NCI-H2196 (cell line): Measurements from ENCODE around the gene PRKAG3.
A peak's percentile ranks its signal among the peaks of the same experiment; 100 is the strongest.

Experiments
- DNase-seq: peaks from one replicate; lab custom pipeline; 2025; ENCODE audit not compliant: unreplicated experiment; lab: John Stamatoyannopoulos, UW

Gene PRKAG3

DNA sequence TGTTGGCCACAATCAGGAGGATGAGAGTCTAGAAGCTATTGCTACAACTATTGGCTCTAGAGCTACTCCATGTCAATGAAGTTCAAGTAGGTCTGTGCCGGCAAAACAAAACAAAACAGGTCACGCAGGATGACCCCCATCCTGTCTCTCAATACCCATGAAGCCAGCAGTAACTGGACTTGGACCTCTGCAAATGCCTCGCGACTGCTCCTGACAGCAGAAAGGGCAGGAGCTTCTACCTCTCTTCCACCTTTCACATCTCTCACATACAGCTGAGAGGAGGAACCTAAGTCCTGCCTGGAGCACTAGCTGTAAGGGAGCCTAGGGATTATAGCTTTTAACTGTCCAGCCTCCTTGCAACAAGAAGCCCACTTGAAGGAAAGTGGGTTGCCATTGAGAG, 16.0 kb downstream of the PRKAG3 start:
- no peak for DNase-seq

- no peak for DNase-seq
These were observed 16.4 kb downstream of the PRKAG3 start for GRCh38 chr2:218815244-218815637.

DNA sequence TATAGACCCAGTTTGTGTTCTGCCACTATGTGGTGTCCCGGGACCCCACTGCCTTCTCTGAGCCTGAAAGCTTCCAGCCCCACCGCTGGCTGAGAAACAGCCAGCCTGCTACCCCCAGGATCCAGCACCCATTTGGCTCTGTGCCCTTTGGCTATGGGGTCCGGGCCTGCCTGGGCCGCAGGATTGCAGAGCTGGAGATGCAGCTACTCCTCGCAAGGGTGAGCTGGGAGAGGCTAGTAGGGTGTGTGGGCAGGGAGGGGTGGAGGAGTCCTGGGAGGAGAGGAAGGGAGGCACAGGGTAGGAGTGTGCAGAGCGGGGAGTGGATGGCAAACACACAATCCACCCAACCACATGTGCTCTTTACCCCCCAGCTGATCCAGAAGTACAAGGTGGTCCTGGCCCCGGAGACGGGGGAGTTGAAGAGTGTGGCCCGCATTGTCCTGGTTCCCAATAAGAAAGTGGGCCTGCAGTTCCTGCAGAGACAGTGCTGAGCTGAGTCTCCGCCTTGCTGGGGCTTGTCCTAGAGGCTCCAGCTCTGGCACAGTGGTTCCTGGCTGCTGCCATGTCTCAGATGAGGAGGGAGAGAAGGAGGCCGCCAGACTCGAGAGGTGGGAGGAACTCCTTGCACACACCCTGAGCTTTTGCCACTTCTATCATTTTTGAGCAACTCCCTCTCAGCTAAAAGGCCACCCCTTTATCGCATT, 16.9 kb downstream of the PRKAG3 start:
- DNase-seq = no peak

DNA sequence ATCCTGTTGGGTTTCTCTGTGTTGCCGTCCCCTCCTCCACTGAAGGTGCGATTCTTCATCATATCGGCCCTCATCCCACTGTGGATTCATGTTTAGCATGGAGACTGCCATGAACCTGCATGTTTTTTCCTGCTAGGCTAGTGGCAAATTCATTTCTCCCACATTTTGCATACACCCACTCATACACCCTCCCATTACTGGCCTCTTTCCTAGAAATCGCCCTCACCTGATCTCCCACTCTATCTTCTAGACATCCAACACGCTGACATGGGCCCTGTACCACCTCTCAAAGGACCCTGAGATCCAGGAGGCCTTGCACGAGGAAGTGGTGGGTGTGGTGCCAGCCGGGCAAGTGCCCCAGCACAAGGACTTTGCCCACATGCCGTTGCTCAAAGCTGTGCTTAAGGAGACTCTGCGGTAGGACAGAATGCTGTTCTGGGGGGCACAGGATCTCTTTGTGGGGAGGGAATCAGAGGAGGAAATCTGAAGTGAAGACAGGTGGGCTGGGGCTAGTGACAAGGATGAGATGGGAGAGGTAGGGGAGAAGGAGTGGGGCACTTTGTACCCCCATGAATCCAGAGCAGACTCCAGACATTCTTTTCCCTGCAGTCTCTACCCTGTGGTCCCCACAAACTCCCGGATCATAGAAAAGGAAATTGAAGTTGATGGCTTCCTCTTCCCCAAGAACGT, 17.7 kb downstream of the PRKAG3 start:
- DNase-seq = no peak

- DNase-seq = no peak
These were observed 18.7 kb downstream of the PRKAG3 start for GRCh38 chr2:218812861-218813260.

GRCh38 chr2:218812096-218812815, 19.3 kb downstream of the PRKAG3 start:
- no peak for DNase-seq

- no peak for DNase-seq
These were observed 20.2 kb downstream of the PRKAG3 start for GRCh38 chr2:218811382-218811781.

- no peak for DNase-seq
These were observed 21.3 kb downstream of the PRKAG3 start for GRCh38 chr2:218810256-218810655.

DNA sequence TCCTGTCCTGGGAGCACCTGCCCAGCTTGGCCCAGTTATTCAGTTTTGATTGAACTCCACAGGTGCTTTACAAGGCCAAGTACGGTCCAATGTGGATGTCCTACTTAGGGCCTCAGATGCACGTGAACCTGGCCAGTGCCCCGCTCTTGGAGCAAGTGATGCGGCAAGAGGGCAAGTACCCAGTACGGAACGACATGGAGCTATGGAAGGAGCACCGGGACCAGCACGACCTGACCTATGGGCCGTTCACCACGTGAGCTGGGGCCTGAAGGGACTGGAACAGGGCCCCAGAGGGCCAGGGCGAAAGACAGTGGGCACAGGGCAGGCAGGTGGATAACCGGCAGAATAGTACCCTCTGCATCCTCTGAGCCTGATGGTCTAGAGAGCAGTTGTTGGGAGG, 22.1 kb downstream of the PRKAG3 start:
- no peak for DNase-seq

- DNase-seq = no peak
These were observed 24.0 kb downstream of the PRKAG3 start for GRCh38 chr2:218807626-218808025.

- DNase-seq = peak; percentile 21
These were observed 25.1 kb downstream of the PRKAG3 start for GRCh38 chr2:218806346-218806978.

- peak; percentile 24 for DNase-seq
These were observed 26.0 kb downstream of the PRKAG3 start for GRCh38 chr2:218805627-218806026.

GRCh38 chr2:218804817-218805216, 26.8 kb downstream of the PRKAG3 start:
- no peak for DNase-seq

- DNase-seq = no peak
These were observed 29.1 kb downstream of the PRKAG3 start for GRCh38 chr2:218802386-218802994.

- DNase-seq = no peak
These were observed 31.6 kb downstream of the PRKAG3 start for GRCh38 chr2:218799990-218800389.

DNA sequence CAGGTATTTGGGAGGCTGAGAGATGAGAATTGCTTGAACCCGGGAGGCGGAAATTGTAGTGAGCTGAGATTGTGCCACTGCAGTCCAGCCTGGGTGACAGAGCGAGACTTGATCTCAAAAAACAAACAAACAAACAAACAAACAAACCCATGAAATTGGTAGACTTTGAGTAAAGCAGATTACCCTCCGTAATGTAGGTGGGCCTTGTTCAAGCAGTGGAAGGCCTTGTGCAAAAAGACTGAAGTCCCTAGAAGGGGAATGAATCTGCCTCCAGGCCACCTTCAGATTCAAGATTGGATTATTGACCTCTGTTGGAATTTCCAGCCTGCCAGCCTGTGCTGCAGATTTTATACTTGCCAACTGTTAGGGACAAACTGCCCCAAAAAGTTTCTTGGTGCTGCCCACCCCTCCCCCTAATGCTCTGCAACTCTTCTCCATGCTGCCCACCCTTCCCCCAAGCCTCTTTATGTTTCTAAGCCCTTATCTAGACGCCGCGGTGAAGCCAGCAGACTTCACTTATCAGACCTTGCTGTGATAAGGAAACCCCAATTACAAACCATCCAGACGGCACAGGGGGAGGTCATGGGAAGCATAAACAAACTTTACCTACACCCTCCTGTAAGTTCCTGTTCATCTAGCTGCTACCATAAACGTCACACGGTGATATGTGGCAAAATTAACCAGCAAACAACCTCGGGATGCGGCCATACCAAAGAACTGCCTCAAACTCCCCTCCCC, 32.7 kb downstream of the PRKAG3 start:
- no peak for DNase-seq

GRCh38 chr2:218796691-218797090, 34.9 kb downstream of the PRKAG3 start:
- no peak for DNase-seq

DNA sequence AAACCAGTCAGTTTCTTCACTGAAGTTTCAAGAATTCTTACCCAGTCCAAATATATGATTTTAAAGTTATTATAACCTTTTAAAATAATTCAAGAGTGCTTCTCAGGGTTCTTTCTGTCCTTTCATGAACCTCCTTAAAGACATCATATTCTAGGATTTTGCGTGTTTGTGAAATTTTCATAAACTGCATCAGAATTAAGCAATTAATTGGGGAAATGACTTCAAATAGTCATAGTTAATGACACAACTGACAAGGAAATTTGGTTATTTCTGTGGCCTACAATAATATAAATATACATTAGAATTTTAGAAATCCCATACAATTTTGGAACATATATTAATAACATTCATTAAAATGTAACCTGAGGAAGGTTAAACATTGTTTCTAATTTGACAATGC, 39.2 kb downstream of the PRKAG3 start:
- no peak for DNase-seq

DNA sequence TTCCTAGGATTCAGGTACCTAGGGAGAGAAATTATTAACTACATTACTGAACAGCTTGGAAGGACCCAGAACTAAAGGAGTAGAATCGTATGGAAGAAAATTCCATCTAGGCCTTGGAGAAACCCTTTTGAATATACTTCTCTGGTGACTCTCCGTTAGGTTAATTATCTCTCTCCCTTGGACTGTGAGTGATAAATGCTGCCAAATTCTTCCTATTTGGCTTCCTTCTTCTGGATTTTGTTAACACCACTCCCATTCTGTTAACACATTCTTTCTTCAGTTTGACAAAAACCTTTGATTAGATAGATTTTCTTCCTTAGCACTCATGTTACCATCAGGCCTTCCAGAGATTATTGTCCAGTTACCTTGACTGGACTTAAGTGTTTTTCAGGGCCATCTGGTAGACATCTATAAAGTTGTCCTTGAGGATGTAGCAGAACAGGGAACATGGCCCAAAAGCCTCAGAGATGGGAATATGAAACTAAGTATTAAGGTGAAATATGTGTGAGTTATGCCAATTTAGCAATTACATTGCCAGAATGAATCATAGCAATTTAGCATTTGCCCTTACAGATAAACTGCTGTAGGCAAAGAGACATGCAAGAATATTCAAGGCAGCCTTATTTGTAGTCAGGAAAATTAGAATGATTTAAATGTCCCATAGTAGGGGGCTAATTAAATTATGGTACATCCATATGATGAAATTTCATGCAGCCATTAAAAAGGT, 42.9 kb downstream of the PRKAG3 start:
- no peak for DNase-seq

GRCh38 chr2:218786133-218786532, 45.5 kb downstream of the PRKAG3 start:
- no peak for DNase-seq
